GM12873 (cell line): ENCODE measurements around the gene EYA3.

ENCODE experiments used
- CTCF ChIP-seq: IDR thresholded peaks from 2 replicates; pipeline ENCODE4 v1.5.1; 2012; ENCODE audit warnings: low read depth, mild to moderate bottlenecking, moderate library complexity, low read length, control low read depth; ENCODE audit not compliant: insufficient read depth; ENCODE audit errors: missing control alignments

EYA3 gene

GRCh38 chr1:28088168-28088961, at the start of gene EYA3:
EYA3 (minus strand) TSS chr1:28088610; CDS start chr1:28058026, 30,584 bp downstream.
- no peak for TF ChIP-seq CTCF

- no peak for TF ChIP-seq CTCF
Observed at GRCh38 chr1:28136922-28137613, 48.7 kb upstream of the EYA3 start.

GRCh38 chr1:28136169-28136921, 47.9 kb upstream of the EYA3 start:
- no peak for TF ChIP-seq CTCF

GRCh38 chr1:28135371-28136168, 47.2 kb upstream of the EYA3 start:
- no peak for TF ChIP-seq CTCF

- no peak for TF ChIP-seq CTCF
Observed at GRCh38 chr1:28134651-28135207, 46.3 kb upstream of the EYA3 start.

- no peak for TF ChIP-seq CTCF
Observed at GRCh38 chr1:28132171-28133167, 44.1 kb upstream of the EYA3 start.
